ENCODE data around the gene NHS.

Gene NHS

GRCh38 chrX:17674601-17675000 lies 299.6 kb downstream of the NHS start:
- DNase-seq (ENCODE audit: low spot score) = no peak

- no peak for DNase-seq (ENCODE audit: low spot score)
Measured at GRCh38 chrX:17679261-17679660, 304.3 kb downstream of the NHS start.

- DNase-seq (ENCODE audit: low spot score) = no peak
Measured at GRCh38 chrX:17679820-17680219, 304.8 kb downstream of the NHS start.

- DNase-seq (ENCODE audit: low spot score) = no peak
Measured at GRCh38 chrX:17680732-17681413, 305.9 kb downstream of the NHS start.

- DNase-seq (ENCODE audit: low spot score) = no peak
Measured at GRCh38 chrX:17682259-17682658, 307.3 kb downstream of the NHS start.

GRCh38 chrX:17685026-17685425 lies 310.0 kb downstream of the NHS start:
- DNase-seq (ENCODE audit: low spot score) = no peak

GRCh38 chrX:17687648-17688047 lies 312.6 kb downstream of the NHS start:
- DNase-seq (ENCODE audit: low spot score) = no peak

- peak; percentile 34 for DNase-seq (ENCODE audit: low spot score)
Measured at GRCh38 chrX:17689971-17690409, 315.0 kb downstream of the NHS start.

- no peak for DNase-seq (ENCODE audit: low spot score)
Measured at GRCh38 chrX:17692709-17693346, 317.8 kb downstream of the NHS start.

GRCh38 chrX:17697191-17697590 lies 322.2 kb downstream of the NHS start:
- DNase-seq (ENCODE audit: low spot score) = peak; percentile 0

GRCh38 chrX:17700976-17701375 lies 326.0 kb downstream of the NHS start:
- no peak for DNase-seq (ENCODE audit: low spot score)

- no peak for DNase-seq (ENCODE audit: low spot score)
Measured at GRCh38 chrX:17703201-17703600, 328.2 kb downstream of the NHS start.

- no peak for DNase-seq (ENCODE audit: low spot score)
Measured at GRCh38 chrX:17705211-17705610, 330.2 kb downstream of the NHS start.

GRCh38 chrX:17706676-17707075 lies 331.7 kb downstream of the NHS start:
- no peak for DNase-seq (ENCODE audit: low spot score)

- DNase-seq (ENCODE audit: low spot score) = no peak
Measured at GRCh38 chrX:17707731-17708130, 332.7 kb downstream of the NHS start.

GRCh38 chrX:17710871-17711301 lies 335.9 kb downstream of the NHS start:
- no peak for DNase-seq (ENCODE audit: low spot score)

GRCh38 chrX:17713288-17713687 lies 338.3 kb downstream of the NHS start:
- no peak for DNase-seq (ENCODE audit: low spot score)

- DNase-seq (ENCODE audit: low spot score) = no peak
Measured at GRCh38 chrX:17718649-17719165, 343.7 kb downstream of the NHS start.

GRCh38 chrX:17719711-17720110 lies 344.7 kb downstream of the NHS start:
- no peak for DNase-seq (ENCODE audit: low spot score)

- DNase-seq (ENCODE audit: low spot score) = no peak
Measured at GRCh38 chrX:17721715-17722114, 346.7 kb downstream of the NHS start.

GRCh38 chrX:17725181-17725580 lies 350.2 kb downstream of the NHS start:
- no peak for DNase-seq (ENCODE audit: low spot score)

GRCh38 chrX:17732138-17732783 lies 357.3 kb downstream of the NHS start:
- DNase-seq (ENCODE audit: low spot score) = no peak

GRCh38 chrX:17735406-17735805 lies 360.4 kb downstream of the NHS start:
- no peak for DNase-seq (ENCODE audit: low spot score)

All from CD4-positive, alpha-beta T cell treated with Interleukin-2 at 100 ng/mL for 4 hours (primary cell).